ENCODE results near the gene RBM47.

Gene RBM47

DNA sequence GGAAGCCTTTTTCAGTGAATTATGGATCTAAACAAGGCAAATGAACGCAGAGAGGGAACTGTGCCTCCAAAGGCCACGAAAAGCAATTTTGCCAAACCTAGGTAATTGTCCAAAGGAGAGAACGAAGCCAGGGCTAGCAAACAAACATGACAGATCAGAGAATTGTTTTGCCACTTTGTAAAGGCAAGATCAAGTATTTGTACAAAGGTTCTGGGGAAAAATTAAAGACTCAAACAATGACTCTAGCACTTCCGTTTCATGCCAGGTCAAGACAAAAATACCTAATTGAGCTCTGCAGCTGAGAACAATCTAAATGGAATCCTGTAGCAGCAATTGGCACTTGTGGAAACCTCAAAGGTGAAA is 8.5 kb downstream of the RBM47 start:
- Histone ChIP-seq H2BK120ac (ENCODE audit: low read depth, low read length) (no peak overlapping the region), H2BK12ac (ENCODE audit: low read length) (no peak overlapping the region), H4K8ac (ENCODE audit: low read depth, low read length) (no peak overlapping the region), H3K9me3 (replicated peaks in 1 of 2; ENCODE audit: control insufficient read depth in 2 of 2, insufficient read depth in 1 of 2, low read depth in 1 of 2, low read length in 2 of 2) (no peaks in the 10 kb centered on the region), H3K18ac (ENCODE audit: low read length) (no peak overlapping the region), H3K4me2 (ENCODE audit: insufficient read depth, low read length, poor library complexity, severe bottlenecking) (no peak overlapping the region), H2AK5ac (ENCODE audit: low read depth, low read length) (no peak overlapping the region), H3K4me1 (ENCODE audit: control insufficient read depth in 2 of 2, insufficient read depth in 1 of 2, low read depth in 1 of 2, low read length in 2 of 2) (peaks cover 0 to under 1% of the 10 kb centered on the region in 2 donors), H3K9ac (ENCODE audit: low read depth, low read length, poor library complexity) (no peak overlapping the region), H2BK15ac (ENCODE audit: low read length) (no peak overlapping the region), H3K4me3 (ENCODE audit: low read length in 2 of 2) (no peak overlapping the region), H3K79me1 (ENCODE audit: low read depth, low read length) (no peaks in the 10 kb centered on the region), H4K91ac (ENCODE audit: low read depth, low read length, poor library complexity) (no peak overlapping the region), H3K27me3 (ENCODE audit: control insufficient read depth in 3 of 3, insufficient read depth in 3 of 3, low read depth in 1 of 3, low read length in 3 of 3) (peaks cover 0 to 13% (median 0%) of the 10 kb centered on the region in 3 experiments), H3K23ac (ENCODE audit: low read depth, low read length, poor library complexity) (no peak overlapping the region), H3K4ac (ENCODE audit: low read length) (no peak overlapping the region), H3K36me3 (replicated peaks in 1 of 2; ENCODE audit: control insufficient read depth in 2 of 2, insufficient read depth in 2 of 2, low read length in 2 of 2) (no peaks in the 10 kb centered on the region), H3K27ac (replicated peaks; ENCODE audit: low read length) (no peak overlapping the region), H3K14ac (ENCODE audit: low read length) (no peak overlapping the region), H2BK5ac (ENCODE audit: low read length) (no peak overlapping the region), H2AFZ (ENCODE audit: low read length) (no peak overlapping the region)
- WGBS, 2 donors (ENCODE audit: extremely low coverage in 2 of 2, insufficient read length in 2 of 2, insufficient replicate concordance in 1 of 2) = no CpG with 5 or more reads among the region's 4 CpGs
- DNase-seq (ENCODE audit: low spot score) = no peak

DNA sequence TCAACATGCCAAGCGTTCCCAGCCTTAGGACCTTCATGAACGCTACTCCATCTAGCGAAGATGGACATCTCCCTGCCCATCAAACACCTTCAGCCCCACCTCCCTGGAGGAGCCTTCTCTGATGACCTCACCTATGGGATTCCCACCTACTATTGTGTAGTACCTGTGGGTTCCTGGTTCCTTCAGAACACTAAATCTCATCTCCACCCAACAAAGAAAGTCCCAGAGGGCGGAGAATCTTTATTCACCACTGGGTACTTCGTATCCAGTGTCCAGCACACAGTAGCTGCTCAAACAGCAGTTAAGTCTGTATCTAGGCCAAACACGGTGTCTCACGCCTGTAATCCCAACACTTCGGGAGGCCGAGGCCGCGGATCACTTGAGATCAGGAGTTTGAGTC is 10.1 kb downstream of the RBM47 start:
- H3K4me2 ChIP-seq (ENCODE audit: insufficient read depth, low read length, poor library complexity, severe bottlenecking) = no peak overlapping the region
- H3K27me3 ChIP-seq (ENCODE audit: control insufficient read depth in 3 of 3, insufficient read depth in 3 of 3, low read depth in 1 of 3, low read length in 3 of 3) = peaks cover 0 to 4% (median 0%) of the 10 kb centered on the region in 3 experiments
- H3K27ac ChIP-seq (replicated peaks; ENCODE audit: low read length) = no peak overlapping the region
- no peak overlapping the region for H3K4me3 ChIP-seq (ENCODE audit: low read length in 2 of 2)
- no peak overlapping the region for H2AFZ ChIP-seq (ENCODE audit: low read length)
- no peaks in the 10 kb centered on the region for H3K9me3 ChIP-seq (replicated peaks in 1 of 2; ENCODE audit: control insufficient read depth in 2 of 2, insufficient read depth in 1 of 2, low read depth in 1 of 2, low read length in 2 of 2)
- H4K91ac ChIP-seq (ENCODE audit: low read depth, low read length, poor library complexity) = no peak overlapping the region
- no peak overlapping the region for H2BK120ac ChIP-seq (ENCODE audit: low read depth, low read length)
- no peak overlapping the region for H3K9ac ChIP-seq (ENCODE audit: low read depth, low read length, poor library complexity)
- no peaks in the 10 kb centered on the region for H3K79me1 ChIP-seq (ENCODE audit: low read depth, low read length)
- no peaks in the 10 kb centered on the region for H3K36me3 ChIP-seq (replicated peaks in 1 of 2; ENCODE audit: control insufficient read depth in 2 of 2, insufficient read depth in 2 of 2, low read length in 2 of 2)
- H2BK12ac ChIP-seq (ENCODE audit: low read length) = no peak overlapping the region
- H4K8ac ChIP-seq (ENCODE audit: low read depth, low read length) = no peak overlapping the region
- no peak overlapping the region for H2BK15ac ChIP-seq (ENCODE audit: low read length)
- no peak overlapping the region for H3K14ac ChIP-seq (ENCODE audit: low read length)
- DNase-seq (ENCODE audit: low spot score) = no peak
- H3K4me1 ChIP-seq (ENCODE audit: control insufficient read depth in 2 of 2, insufficient read depth in 1 of 2, low read depth in 1 of 2, low read length in 2 of 2) = no peaks in the 10 kb centered on the region
- H3K4ac ChIP-seq (ENCODE audit: low read length) = no peak overlapping the region
- no peak overlapping the region for H2AK5ac ChIP-seq (ENCODE audit: low read depth, low read length)
- H3K18ac ChIP-seq (ENCODE audit: low read length) = no peak overlapping the region
- no CpG with 5 or more reads among the region's 11 CpGs for WGBS, 2 donors (ENCODE audit: extremely low coverage in 2 of 2, insufficient read length in 2 of 2, insufficient replicate concordance in 1 of 2)
- no peak overlapping the region for H3K23ac ChIP-seq (ENCODE audit: low read depth, low read length, poor library complexity)
- H2BK5ac ChIP-seq (ENCODE audit: low read length) = no peak overlapping the region

DNA sequence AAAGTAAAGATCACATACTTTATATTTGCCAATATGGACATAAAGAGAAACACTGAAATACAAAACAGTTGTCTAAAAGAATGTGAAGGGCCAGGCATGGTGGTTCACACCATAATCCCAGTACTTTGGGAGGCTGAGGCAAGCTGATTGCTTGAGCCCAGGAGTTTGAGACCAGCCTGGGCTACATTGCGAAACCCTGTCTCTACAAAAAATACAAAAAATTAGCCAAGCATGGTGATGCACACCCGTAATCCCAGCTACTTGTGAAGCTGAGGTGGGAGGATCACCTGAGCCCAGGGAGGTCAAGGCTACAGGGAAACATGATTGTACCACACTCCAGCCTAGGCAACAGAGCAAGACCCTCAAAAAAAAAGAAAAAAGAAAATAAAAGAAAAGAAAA is 11.8 kb downstream of the RBM47 start:
- H4K8ac ChIP-seq (ENCODE audit: low read depth, low read length) = no peak overlapping the region
- no peak overlapping the region for H3K14ac ChIP-seq (ENCODE audit: low read length)
- no peak overlapping the region for H2BK12ac ChIP-seq (ENCODE audit: low read length)
- H3K9me3 ChIP-seq (replicated peaks in 1 of 2; ENCODE audit: control insufficient read depth in 2 of 2, insufficient read depth in 1 of 2, low read depth in 1 of 2, low read length in 2 of 2) = no peaks in the 10 kb centered on the region
- H3K4me1 ChIP-seq (ENCODE audit: control insufficient read depth in 2 of 2, insufficient read depth in 1 of 2, low read depth in 1 of 2, low read length in 2 of 2) = no peaks in the 10 kb centered on the region
- DNase-seq (ENCODE audit: low spot score) = no peak
- H3K4me3 ChIP-seq (ENCODE audit: low read length in 2 of 2) = no peak overlapping the region
- peaks cover 0 to 2% (median 0%) of the 10 kb centered on the region in 3 experiments for H3K27me3 ChIP-seq (ENCODE audit: control insufficient read depth in 3 of 3, insufficient read depth in 3 of 3, low read depth in 1 of 3, low read length in 3 of 3)
- H3K79me1 ChIP-seq (ENCODE audit: low read depth, low read length) = no peaks in the 10 kb centered on the region
- H3K27ac ChIP-seq (replicated peaks; ENCODE audit: low read length) = no peak overlapping the region
- H3K4me2 ChIP-seq (ENCODE audit: insufficient read depth, low read length, poor library complexity, severe bottlenecking) = no peak overlapping the region
- no peak overlapping the region for H2AK5ac ChIP-seq (ENCODE audit: low read depth, low read length)
- H4K91ac ChIP-seq (ENCODE audit: low read depth, low read length, poor library complexity) = no peak overlapping the region
- WGBS, 2 donors (ENCODE audit: extremely low coverage in 2 of 2, insufficient read length in 2 of 2, insufficient replicate concordance in 1 of 2) = no CpG with 5 or more reads among the region's 2 CpGs
- no peak overlapping the region for H3K4ac ChIP-seq (ENCODE audit: low read length)
- no peak overlapping the region for H2AFZ ChIP-seq (ENCODE audit: low read length)
- no peak overlapping the region for H3K23ac ChIP-seq (ENCODE audit: low read depth, low read length, poor library complexity)
- H2BK120ac ChIP-seq (ENCODE audit: low read depth, low read length) = no peak overlapping the region
- H2BK5ac ChIP-seq (ENCODE audit: low read length) = no peak overlapping the region
- H3K18ac ChIP-seq (ENCODE audit: low read length) = no peak overlapping the region
- H3K9ac ChIP-seq (ENCODE audit: low read depth, low read length, poor library complexity) = no peak overlapping the region
- H2BK15ac ChIP-seq (ENCODE audit: low read length) = no peak overlapping the region
- no peaks in the 10 kb centered on the region for H3K36me3 ChIP-seq (replicated peaks in 1 of 2; ENCODE audit: control insufficient read depth in 2 of 2, insufficient read depth in 2 of 2, low read length in 2 of 2)

DNA sequence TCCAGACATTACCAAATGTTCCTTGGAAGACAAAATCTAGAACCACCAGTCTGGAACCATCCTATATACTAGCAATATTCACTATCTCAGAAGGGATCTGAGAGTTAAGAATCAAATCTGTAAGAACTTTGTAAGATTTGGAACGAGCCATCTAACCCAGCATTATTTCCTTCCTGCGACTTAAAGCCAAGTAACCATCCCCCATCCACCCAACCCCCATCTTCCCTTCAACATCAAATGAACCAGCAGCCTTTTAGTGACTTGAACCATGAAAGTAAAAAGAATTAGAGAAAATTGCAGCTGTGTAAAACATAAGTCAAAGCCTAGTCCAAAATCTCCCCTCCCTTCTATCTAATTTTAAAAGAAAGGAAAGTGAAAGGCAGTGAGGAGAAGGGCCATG is 15.6 kb downstream of the RBM47 start:
- Histone ChIP-seq H2BK12ac (ENCODE audit: low read length) (no peak overlapping the region), H3K4me3 (ENCODE audit: low read length in 2 of 2) (no peak overlapping the region), H2BK15ac (ENCODE audit: low read length) (no peak overlapping the region), H3K4ac (ENCODE audit: low read length) (no peak overlapping the region), H2AFZ (ENCODE audit: low read length) (no peak overlapping the region), H3K9ac (ENCODE audit: low read depth, low read length, poor library complexity) (no peak overlapping the region), H3K18ac (ENCODE audit: low read length) (no peak overlapping the region), H3K9me3 (replicated peaks in 1 of 2; ENCODE audit: control insufficient read depth in 2 of 2, insufficient read depth in 1 of 2, low read depth in 1 of 2, low read length in 2 of 2) (no peaks in the 10 kb centered on the region), H2BK120ac (ENCODE audit: low read depth, low read length) (no peak overlapping the region), H3K27me3 (ENCODE audit: control insufficient read depth in 3 of 3, insufficient read depth in 3 of 3, low read depth in 1 of 3, low read length in 3 of 3) (no peaks in the 10 kb centered on the region), H3K23ac (ENCODE audit: low read depth, low read length, poor library complexity) (no peak overlapping the region), H3K4me2 (ENCODE audit: insufficient read depth, low read length, poor library complexity, severe bottlenecking) (no peak overlapping the region), H4K8ac (ENCODE audit: low read depth, low read length) (no peak overlapping the region), H3K4me1 (ENCODE audit: control insufficient read depth in 2 of 2, insufficient read depth in 1 of 2, low read depth in 1 of 2, low read length in 2 of 2) (no peaks in the 10 kb centered on the region), H3K36me3 (replicated peaks in 1 of 2; ENCODE audit: control insufficient read depth in 2 of 2, insufficient read depth in 2 of 2, low read length in 2 of 2) (no peaks in the 10 kb centered on the region), H2AK5ac (ENCODE audit: low read depth, low read length) (no peak overlapping the region), H2BK5ac (ENCODE audit: low read length) (no peak overlapping the region), H4K91ac (ENCODE audit: low read depth, low read length, poor library complexity) (no peak overlapping the region), H3K79me1 (ENCODE audit: low read depth, low read length) (no peaks in the 10 kb centered on the region), H3K27ac (replicated peaks; ENCODE audit: low read length) (no peak overlapping the region), H3K14ac (ENCODE audit: low read length) (no peak overlapping the region)
- DNase-seq (ENCODE audit: low spot score) = no peak
- WGBS, 2 donors (ENCODE audit: extremely low coverage in 2 of 2, insufficient read length in 2 of 2, insufficient replicate concordance in 1 of 2) = no CpG with 5 or more reads among the region's 2 CpGs

All from neuronal stem cell (in vitro differentiated cells).